Erythroblast (primary cell): ENCODE measurements around the gene DOCK3.

Source experiments
- GATA1 ChIP-seq: IDR thresholded peaks from 2 replicates; pipeline ENCODE4 v1.6.1; 2011; ENCODE audit warnings: low read depth, mild to moderate bottlenecking, control low read depth, low read length, moderate library complexity
- POLR2A ChIP-seq: IDR thresholded peaks from 2 replicates; pipeline ENCODE4 v1.6.1; 2011; ENCODE audit warnings: mild to moderate bottlenecking, low read length

- TF ChIP-seq POLR2A (no peak), GATA1 (no peak)
These were observed 700.4 kb downstream of the DOCK3 start for GRCh38 chr3:51375136-51375535.
